Neural cell (in vitro differentiated cells): ENCODE data around the gene SMARCB1. TPM values are rescaled to one million over a fixed set of nuclear protein-coding genes. Genes with fewer than 3 reads are reported as not detected.

ENCODE experiments used
- H2AFZ ChIP-seq: fragments of 200-600, 300-800 bp; sonication (generic), shearing (Covaris generic); 2 replicates; pipeline ENCODE4 v1.6.0; 2014; ENCODE audit warnings: low read depth, mild to moderate bottlenecking, antibody characterized with exemption, low read length, moderate library complexity
- H3F3A ChIP-seq: fragments of 200-600 bp; shearing (Covaris generic); 2 replicates; pipeline ENCODE4 v1.6.1; 2016; ENCODE audit warnings: mild to moderate bottlenecking, moderate library complexity, mixed read lengths, antibody characterized with exemption, low read length; ENCODE audit not compliant: insufficient read depth, poor library complexity, severe bottlenecking
- H3K27ac ChIP-seq: fragments of 200-600, 300-800 bp; sonication (generic), shearing (Covaris generic); 2 replicates; pipeline ENCODE4 v1.5.1; 2014; ENCODE audit warnings: mild to moderate bottlenecking, low read length, moderate library complexity
- H3K27me3 ChIP-seq: fragments of 300-800, 200-600 bp; sonication (generic), shearing (Covaris generic); 2 replicates; pipeline ENCODE4 v1.6.0; 2014; ENCODE audit warnings: mild to moderate bottlenecking, low read depth, low read length, moderate library complexity; ENCODE audit not compliant: insufficient read depth
- H3K36me3 ChIP-seq: fragments of 300-800, 200-600 bp; sonication (generic), shearing (Covaris generic); 2 replicates; pipeline ENCODE4 v1.5.1; 2014; ENCODE audit warnings: mild to moderate bottlenecking, antibody characterized with exemption, low read length, moderate library complexity; ENCODE audit not compliant: insufficient read depth
- H3K4me2 ChIP-seq: fragments of 300-800, 200-600 bp; sonication (generic), shearing (Covaris generic); 2 replicates; pipeline ENCODE4 v1.6.0; 2014; ENCODE audit warnings: mild to moderate bottlenecking, low read length
- H3K4me3 ChIP-seq: fragments of 300-800, 200-600 bp; sonication (generic), shearing (Covaris generic); 2 replicates; pipeline ENCODE4 v1.5.1; 2014; ENCODE audit warnings: mild to moderate bottlenecking, low read length, moderate library complexity
- H3K79me2 ChIP-seq: fragments of 200-600 bp; shearing (Covaris generic); replicated peaks from 2 replicates; pipeline ENCODE4 v1.6.0; 2014; ENCODE audit warnings: mild to moderate bottlenecking, low read length, moderate library complexity; ENCODE audit not compliant: insufficient read depth
- H3K9ac ChIP-seq: fragments of 300-800, 200-600 bp; sonication (generic), shearing (Covaris generic); 2 replicates; pipeline ENCODE4 v1.6.1; 2016; ENCODE audit warnings: mild to moderate bottlenecking, low read length, mixed read lengths
- H3K9me2 ChIP-seq: fragments of 200-600 bp; shearing (Covaris generic); 2 replicates; pipeline ENCODE4 v1.6.1; 2016; ENCODE audit warnings: mild to moderate bottlenecking, low read length, mixed read lengths; ENCODE audit not compliant: insufficient read depth
- H3K9me3 ChIP-seq: fragments of 200-600, 300-800 bp; sonication (generic), shearing (Covaris generic); 2 replicates; pipeline ENCODE4 v1.6.1; 2016; ENCODE audit warnings: mild to moderate bottlenecking, mixed run types, low read length, moderate library complexity, mixed read lengths
- H4K20me1 ChIP-seq: fragments of 200-600 bp; shearing (Covaris generic); 2 replicates; pipeline ENCODE4 v1.6.1; 2016; ENCODE audit warnings: mild to moderate bottlenecking, mixed run types; ENCODE audit not compliant: insufficient read depth
- EP300 ChIP-seq: fragments of 450-650 bp; conservative IDR thresholded peaks from 2 replicates; pipeline ENCODE4 v1.6.1; 2014; ENCODE audit warnings: antibody characterized with exemption, mild to moderate bottlenecking, moderate library complexity; ENCODE audit not compliant: poor library complexity, severe bottlenecking
- EZH2 ChIP-seq: fragments of 200-600, 300-800 bp; shearing (Covaris generic), sonication (generic); IDR thresholded peaks from 2 replicates; pipeline ENCODE4 v1.6.1; 2014; ENCODE audit warnings: antibody characterized with exemption, low read length, borderline replicate concordance, mild to moderate bottlenecking; ENCODE audit not compliant: insufficient read depth, poor library complexity, severe bottlenecking
- MXI1 ChIP-seq: fragments of 450-650 bp; conservative IDR thresholded peaks from 2 replicates; pipeline ENCODE4 v1.6.1; 2014; ENCODE audit warnings: antibody characterized with exemption, mild to moderate bottlenecking; ENCODE audit not compliant: poor library complexity, severe bottlenecking
- POLR2AphosphoS5 ChIP-seq: IDR thresholded peaks from 2 replicates; pipeline ENCODE4 v1.6.1; 2012
- RAD21 ChIP-seq: fragments of 450-650 bp; conservative IDR thresholded peaks from 2 replicates; pipeline ENCODE4 v1.6.1; 2014; ENCODE audit warnings: antibody characterized with exemption, mild to moderate bottlenecking, moderate library complexity
- REST ChIP-seq: IDR thresholded peaks from 2 replicates; pipeline ENCODE4 v1.6.1; 2012; ENCODE audit warnings: borderline replicate concordance
- SMC3 ChIP-seq: fragments of 450-650 bp; conservative IDR thresholded peaks from 2 replicates; pipeline ENCODE4 v1.6.1; 2014; ENCODE audit warnings: antibody characterized with exemption, mild to moderate bottlenecking, moderate library complexity; ENCODE audit not compliant: poor library complexity
- TAF1 ChIP-seq: IDR thresholded peaks from 2 replicates; pipeline ENCODE4 v1.6.1; 2012; ENCODE audit warnings: low read depth
- polyA plus RNA-seq: library from polyadenylated mRNA; depleted of rRNA; stranded (reverse); fragments of >200 nt; gene quantifications from 2 replicates; pipeline ENCODE4 v1.2.3, GENCODE V29; 2014
- TF ChIP-seq, protein P1 (sequence below): fragments of 450-650 bp; IDR thresholded peaks from 2 replicates; pipeline ENCODE4 v1.5.1; 2014; ENCODE audit warnings: antibody characterized with exemption, mild to moderate bottlenecking, moderate library complexity; ENCODE audit not compliant: poor library complexity, severe bottlenecking

SMARCB1 gene
- polyA plus RNA-seq, 1 donor from 2014 or later, result 97.5 TPM

GRCh38 chr22:23841736-23842445 is 55.1 kb downstream of the SMARCB1 start:
- Histone ChIP-seq H3K9ac (no peak overlapping the region), H3K4me2 (no peak overlapping the region), H3F3A (no peaks in the 10 kb centered on the region), H3K27me3 (no peaks in the 10 kb centered on the region), H3K9me2 (no peaks in the 10 kb centered on the region), H3K9me3 (no peaks in the 10 kb centered on the region), H3K4me3 (no peak overlapping the region), H4K20me1 (no peaks in the 10 kb centered on the region), H3K27ac (no peak overlapping the region), H3K79me2 (no peaks in the 10 kb centered on the region), H2AFZ (no peak overlapping the region), H3K36me3 (no peaks in the 10 kb centered on the region)
- TF ChIP-seq EZH2, result no peak
- TF ChIP-seq REST, result no peak
- no peak for TF ChIP-seq RAD21
- no peak for TF ChIP-seq EP300
- no peak for TF ChIP-seq SMC3
- no peak for TF ChIP-seq POLR2AphosphoS5
- no peak for TF ChIP-seq TAF1
- TF ChIP-seq MXI1, result no peak
- TF ChIP-seq, protein P1, sequence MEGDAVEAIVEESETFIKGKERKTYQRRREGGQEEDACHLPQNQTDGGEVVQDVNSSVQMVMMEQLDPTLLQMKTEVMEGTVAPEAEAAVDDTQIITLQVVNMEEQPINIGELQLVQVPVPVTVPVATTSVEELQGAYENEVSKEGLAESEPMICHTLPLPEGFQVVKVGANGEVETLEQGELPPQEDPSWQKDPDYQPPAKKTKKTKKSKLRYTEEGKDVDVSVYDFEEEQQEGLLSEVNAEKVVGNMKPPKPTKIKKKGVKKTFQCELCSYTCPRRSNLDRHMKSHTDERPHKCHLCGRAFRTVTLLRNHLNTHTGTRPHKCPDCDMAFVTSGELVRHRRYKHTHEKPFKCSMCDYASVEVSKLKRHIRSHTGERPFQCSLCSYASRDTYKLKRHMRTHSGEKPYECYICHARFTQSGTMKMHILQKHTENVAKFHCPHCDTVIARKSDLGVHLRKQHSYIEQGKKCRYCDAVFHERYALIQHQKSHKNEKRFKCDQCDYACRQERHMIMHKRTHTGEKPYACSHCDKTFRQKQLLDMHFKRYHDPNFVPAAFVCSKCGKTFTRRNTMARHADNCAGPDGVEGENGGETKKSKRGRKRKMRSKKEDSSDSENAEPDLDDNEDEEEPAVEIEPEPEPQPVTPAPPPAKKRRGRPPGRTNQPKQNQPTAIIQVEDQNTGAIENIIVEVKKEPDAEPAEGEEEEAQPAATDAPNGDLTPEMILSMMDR, result no peak

DNA sequence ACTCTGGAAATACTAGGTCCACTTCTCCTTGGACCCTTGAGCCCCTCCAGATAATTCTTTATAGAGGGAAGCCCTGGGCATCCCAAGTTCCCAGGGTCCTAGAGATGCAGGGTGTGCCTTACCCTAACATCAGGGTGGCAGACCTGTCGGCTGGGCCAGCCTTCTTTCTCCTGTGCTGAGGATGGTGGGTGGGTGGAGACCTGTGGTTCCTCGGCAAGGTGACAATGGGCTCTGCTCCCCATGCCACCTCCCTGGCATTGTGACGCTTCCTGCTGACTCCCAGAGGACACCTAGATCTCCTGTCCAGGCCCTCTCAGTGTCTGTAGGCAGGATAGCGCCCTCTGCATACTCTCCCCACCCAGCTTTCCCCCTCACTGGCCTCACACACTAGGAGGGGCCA is 55.8 kb downstream of the SMARCB1 start:
- no peaks in the 10 kb centered on the region for H3K27me3 ChIP-seq
- H3K4me2 ChIP-seq, result no peak overlapping the region
- H3K36me3 ChIP-seq, result no peaks in the 10 kb centered on the region
- TF ChIP-seq, protein P1, result no peak
- TF ChIP-seq EZH2 (no peak), POLR2AphosphoS5 (no peak), MXI1 (no peak), SMC3 (no peak), EP300 (no peak), TAF1 (no peak), RAD21 (no peak), REST (no peak)
- H2AFZ ChIP-seq, result no peak overlapping the region
- H4K20me1 ChIP-seq, result no peaks in the 10 kb centered on the region
- no peaks in the 10 kb centered on the region for H3F3A ChIP-seq
- H3K9me3 ChIP-seq, result no peaks in the 10 kb centered on the region
- no peaks in the 10 kb centered on the region for H3K79me2 ChIP-seq
- H3K27ac ChIP-seq, result no peak overlapping the region
- no peaks in the 10 kb centered on the region for H3K9me2 ChIP-seq
- no peak overlapping the region for H3K9ac ChIP-seq
- H3K4me3 ChIP-seq, result no peak overlapping the region
